Skeletal muscle satellite cell (primary cell): Measurements from ENCODE around the gene LDB2.

ENCODE experiments used
- H3K27me3 ChIP-seq: 2 replicates; pipeline ENCODE4 v1.7.0; 2013; ENCODE audit warnings: low read length; ENCODE audit not compliant: control insufficient read depth, insufficient read depth
- H3K36me3 ChIP-seq: 2 replicates; pipeline ENCODE4 v1.7.0; 2013; ENCODE audit warnings: mild to moderate bottlenecking, control low read depth, low read length; ENCODE audit not compliant: insufficient read depth
- H3K4me1 ChIP-seq: 2 replicates; pipeline ENCODE4 v1.7.0; 2013; ENCODE audit warnings: low read length; ENCODE audit not compliant: control insufficient read depth, insufficient read depth
- H3K4me2 ChIP-seq: 2 replicates; pipeline ENCODE4 v1.7.0; 2013; ENCODE audit warnings: mild to moderate bottlenecking, low read length
- H3K4me3 ChIP-seq: 2 replicates; pipeline ENCODE4 v1.7.0; 2013; ENCODE audit warnings: low read length
- H3K9ac ChIP-seq: 2 replicates; pipeline ENCODE4 v1.7.0; 2013; ENCODE audit warnings: mild to moderate bottlenecking, low read depth, low read length, moderate library complexity
- H3K9me3 ChIP-seq: replicated peaks from 2 replicates; pipeline ENCODE4 v1.7.0; 2013; ENCODE audit warnings: mild to moderate bottlenecking, control low read depth, low read length

LDB2 gene

GRCh38 chr4:16836324-16836723 is 62.1 kb downstream of the LDB2 start:
- Histone ChIP-seq H3K9ac (no peak overlapping the region), H3K36me3 (no peaks in the 10 kb centered on the region), H3K4me2 (no peak overlapping the region), H3K9me3 (no peaks in the 10 kb centered on the region), H3K4me3 (no peak overlapping the region), H3K4me1 (no peaks in the 10 kb centered on the region), H3K27me3 (no peaks in the 10 kb centered on the region)

- Histone ChIP-seq H3K9me3 (no peaks in the 10 kb centered on the region), H3K4me3 (no peak overlapping the region), H3K9ac (no peak overlapping the region), H3K4me1 (no peaks in the 10 kb centered on the region), H3K27me3 (no peaks in the 10 kb centered on the region), H3K4me2 (no peak overlapping the region), H3K36me3 (no peaks in the 10 kb centered on the region)
These were observed 62.7 kb downstream of the LDB2 start for GRCh38 chr4:16835597-16836247.

GRCh38 chr4:16834814-16835213 is 63.6 kb downstream of the LDB2 start:
- Histone ChIP-seq H3K4me3 (no peak overlapping the region), H3K36me3 (no peaks in the 10 kb centered on the region), H3K4me2 (no peak overlapping the region), H3K9ac (no peak overlapping the region), H3K4me1 (no peaks in the 10 kb centered on the region), H3K9me3 (no peaks in the 10 kb centered on the region), H3K27me3 (no peaks in the 10 kb centered on the region)

GRCh38 chr4:16833722-16834121 is 64.7 kb downstream of the LDB2 start:
- no peaks in the 10 kb centered on the region for H3K9me3 ChIP-seq
- no peak overlapping the region for H3K4me3 ChIP-seq
- no peaks in the 10 kb centered on the region for H3K36me3 ChIP-seq
- no peaks in the 10 kb centered on the region for H3K27me3 ChIP-seq
- no peaks in the 10 kb centered on the region for H3K4me1 ChIP-seq
- no peak overlapping the region for H3K4me2 ChIP-seq
- no peak overlapping the region for H3K9ac ChIP-seq

- Histone ChIP-seq H3K4me3 (no peak overlapping the region), H3K27me3 (no peaks in the 10 kb centered on the region), H3K4me1 (no peaks in the 10 kb centered on the region), H3K9me3 (no peaks in the 10 kb centered on the region), H3K36me3 (no peaks in the 10 kb centered on the region), H3K9ac (no peak overlapping the region), H3K4me2 (no peak overlapping the region)
These were observed 68.4 kb downstream of the LDB2 start for GRCh38 chr4:16830081-16830480.

GRCh38 chr4:16827794-16828724 is 70.4 kb downstream of the LDB2 start:
- H3K27me3 ChIP-seq = no peaks in the 10 kb centered on the region
- H3K4me2 ChIP-seq = no peak overlapping the region
- no peaks in the 10 kb centered on the region for H3K36me3 ChIP-seq
- no peak overlapping the region for H3K9ac ChIP-seq
- H3K4me3 ChIP-seq = no peak overlapping the region
- no peaks in the 10 kb centered on the region for H3K9me3 ChIP-seq
- no peaks in the 10 kb centered on the region for H3K4me1 ChIP-seq

- Histone ChIP-seq H3K27me3 (no peaks in the 10 kb centered on the region), H3K36me3 (no peaks in the 10 kb centered on the region), H3K4me3 (no peak overlapping the region), H3K4me1 (no peaks in the 10 kb centered on the region), H3K9ac (no peak overlapping the region), H3K4me2 (no peak overlapping the region), H3K9me3 (no peaks in the 10 kb centered on the region)
These were observed 71.4 kb downstream of the LDB2 start for GRCh38 chr4:16827045-16827444.

- Histone ChIP-seq H3K36me3 (no peaks in the 10 kb centered on the region), H3K9me3 (no peaks in the 10 kb centered on the region), H3K27me3 (no peaks in the 10 kb centered on the region)
These were observed 72.0 kb downstream of the LDB2 start for GRCh38 chr4:16826406-16826910.

GRCh38 chr4:16824278-16824806 is 74.1 kb downstream of the LDB2 start:
- H3K4me1 ChIP-seq = no peaks in the 10 kb centered on the region
- H3K27me3 ChIP-seq = no peaks in the 10 kb centered on the region
- H3K4me2 ChIP-seq = no peak overlapping the region
- no peaks in the 10 kb centered on the region for H3K9me3 ChIP-seq
- H3K36me3 ChIP-seq = no peaks in the 10 kb centered on the region
- H3K4me3 ChIP-seq = no peak overlapping the region
- no peak overlapping the region for H3K9ac ChIP-seq

More at GRCh38 chr4:16826406-16826910, 72.0 kb downstream of the LDB2 start:
- Histone ChIP-seq H3K4me2 (no peak overlapping the region), H3K4me1 (no peaks in the 10 kb centered on the region), H3K4me3 (no peak overlapping the region), H3K9ac (no peak overlapping the region)

GRCh38 chr4:16820329-16820728 is 78.1 kb downstream of the LDB2 start:
- Histone ChIP-seq H3K27me3 (no peaks in the 10 kb centered on the region), H3K36me3 (no peaks in the 10 kb centered on the region), H3K9me3 (no peaks in the 10 kb centered on the region), H3K9ac (no peak overlapping the region), H3K4me2 (no peak overlapping the region), H3K4me3 (no peak overlapping the region), H3K4me1 (no peaks in the 10 kb centered on the region)

- no peak overlapping the region for H3K4me2 ChIP-seq
- H3K36me3 ChIP-seq = no peaks in the 10 kb centered on the region
- H3K27me3 ChIP-seq = no peaks in the 10 kb centered on the region
- H3K4me1 ChIP-seq = no peaks in the 10 kb centered on the region
- no peaks in the 10 kb centered on the region for H3K9me3 ChIP-seq
- H3K9ac ChIP-seq = no peak overlapping the region
- no peak overlapping the region for H3K4me3 ChIP-seq
These were observed 78.8 kb downstream of the LDB2 start for GRCh38 chr4:16819652-16820051.
